Measurements from ENCODE around the gene SLITRK4. TPM values are rescaled to one million over a fixed set of nuclear protein-coding genes. Genes with fewer than 3 reads are reported as not detected.

Gene SLITRK4
- total and polyA plus RNA-seq, 2 experiments from 2014 or later: 2.9 to 6.0 TPM

DNA sequence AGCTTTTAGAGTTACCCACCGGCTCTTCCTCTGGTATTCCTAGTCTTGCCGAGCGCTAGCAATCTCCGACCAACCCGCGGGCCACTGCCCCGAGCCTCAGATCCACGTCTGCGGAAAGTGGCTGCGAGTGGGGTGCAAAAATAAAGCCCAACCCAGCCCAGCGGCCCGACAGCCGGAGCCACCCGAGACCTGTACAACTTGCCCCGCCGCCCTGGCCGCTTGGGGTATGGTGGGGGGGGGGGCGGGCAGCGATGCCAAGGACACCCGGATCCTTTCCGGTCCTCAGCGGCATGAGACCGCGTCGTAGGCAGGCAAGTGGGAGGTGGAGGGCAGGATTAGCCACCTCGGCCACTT, 1.6 kb downstream of the SLITRK4 start:
- no peaks in the 10 kb centered on the region for H4K20me1 ChIP-seq (replicated peaks; ENCODE audit: insufficient read depth)
- no peaks in the 10 kb centered on the region for H3F3A ChIP-seq (replicated peaks; ENCODE audit: low read depth)
- no peaks in the 10 kb centered on the region for H3K79me2 ChIP-seq (replicated peaks; ENCODE audit: insufficient read depth)
- peak overlapping the region; percentile 77 for H3K4me2 ChIP-seq
- H3K27me3 Mint-ChIP-seq (ENCODE audit: insufficient read depth, low read depth, poor library complexity): peaks cover 6% of the 10 kb centered on the region
- peak overlapping the region; percentile 77; the same call in 2 of the 3 replicates for H3K4me3 Mint-ChIP-seq
- no peaks in the 10 kb centered on the region for H3K36me3 ChIP-seq (ENCODE audit: insufficient read depth)
- H2AFZ ChIP-seq: peak overlapping the region; percentile 28; the same call in 1 of the 2 replicates
- ATAC-seq (no peak), DNase-seq (ENCODE audit: low spot score) (no peak)
- no peak overlapping the region for H3K27ac ChIP-seq (ENCODE audit: low read depth)
- H3K9me3 Mint-ChIP-seq: peaks cover 36% of the 10 kb centered on the region
- TF ChIP-seq, protein P1, sequence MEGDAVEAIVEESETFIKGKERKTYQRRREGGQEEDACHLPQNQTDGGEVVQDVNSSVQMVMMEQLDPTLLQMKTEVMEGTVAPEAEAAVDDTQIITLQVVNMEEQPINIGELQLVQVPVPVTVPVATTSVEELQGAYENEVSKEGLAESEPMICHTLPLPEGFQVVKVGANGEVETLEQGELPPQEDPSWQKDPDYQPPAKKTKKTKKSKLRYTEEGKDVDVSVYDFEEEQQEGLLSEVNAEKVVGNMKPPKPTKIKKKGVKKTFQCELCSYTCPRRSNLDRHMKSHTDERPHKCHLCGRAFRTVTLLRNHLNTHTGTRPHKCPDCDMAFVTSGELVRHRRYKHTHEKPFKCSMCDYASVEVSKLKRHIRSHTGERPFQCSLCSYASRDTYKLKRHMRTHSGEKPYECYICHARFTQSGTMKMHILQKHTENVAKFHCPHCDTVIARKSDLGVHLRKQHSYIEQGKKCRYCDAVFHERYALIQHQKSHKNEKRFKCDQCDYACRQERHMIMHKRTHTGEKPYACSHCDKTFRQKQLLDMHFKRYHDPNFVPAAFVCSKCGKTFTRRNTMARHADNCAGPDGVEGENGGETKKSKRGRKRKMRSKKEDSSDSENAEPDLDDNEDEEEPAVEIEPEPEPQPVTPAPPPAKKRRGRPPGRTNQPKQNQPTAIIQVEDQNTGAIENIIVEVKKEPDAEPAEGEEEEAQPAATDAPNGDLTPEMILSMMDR (conservative IDR thresholded peaks at IDR 0.05; ENCODE audit: low read depth in 2 of 2): no peak
- peaks cover 9% of the 10 kb centered on the region for H3K4me1 ChIP-seq (ENCODE audit: insufficient read depth)
- peak overlapping the region; percentile 63 for H3K4me3 ChIP-seq
- no peak overlapping the region for H3K27ac Mint-ChIP-seq
- H3K9me2 ChIP-seq (ENCODE audit: insufficient read depth): no peaks in the 10 kb centered on the region
- H3K36me3 Mint-ChIP-seq (ENCODE audit: low read depth): peaks cover 2% of the 10 kb centered on the region; the same call in 2 of the 3 replicates
- peaks cover 24% of the 10 kb centered on the region for H3K27me3 ChIP-seq (ENCODE audit: insufficient read depth)
- H3K4me1 Mint-ChIP-seq: peaks cover 9% of the 10 kb centered on the region; the same call in 1 of the 3 replicates

- H3K36me3 ChIP-seq (ENCODE audit: insufficient read depth): no peaks in the 10 kb centered on the region
- Mint-ChIP-seq H3K4me1 (peaks cover 9% of the 10 kb centered on the region; the same call in 1 of the 3 replicates), H3K27me3 (ENCODE audit: insufficient read depth, low read depth, poor library complexity) (peaks cover 6% of the 10 kb centered on the region), H3K4me3 (peak overlapping the region; percentile 78), H3K9me3 (peaks cover 41% of the 10 kb centered on the region), H3K27ac (no peak overlapping the region), H3K36me3 (ENCODE audit: low read depth) (peaks cover 2% of the 10 kb centered on the region; the same call in 2 of the 3 replicates)
- H3K4me1 ChIP-seq (ENCODE audit: insufficient read depth): peaks cover 9% of the 10 kb centered on the region
- H3K4me2 ChIP-seq: peak overlapping the region; percentile 77
- peak; percentile 37 for ATAC-seq
- H3K27me3 ChIP-seq (ENCODE audit: insufficient read depth): peaks cover 24% of the 10 kb centered on the region
- H3K9me2 ChIP-seq (ENCODE audit: insufficient read depth): no peaks in the 10 kb centered on the region
- H3F3A ChIP-seq (replicated peaks; ENCODE audit: low read depth): no peaks in the 10 kb centered on the region
- H2AFZ ChIP-seq: peak overlapping the region; percentile 28; the same call in 1 of the 2 replicates
- H3K79me2 ChIP-seq (replicated peaks; ENCODE audit: insufficient read depth): no peaks in the 10 kb centered on the region
- no peak for TF ChIP-seq EZH2phosphoT487 (IDR thresholded peaks at IDR 0.05; ENCODE audit: unreplicated experiment)
- no peak for TF ChIP-seq ZNF114 (CRISPR knock-in tag; IDR thresholded peaks at IDR 0.05)
- TF ChIP-seq ZNF331 (CRISPR knock-in tag; IDR thresholded peaks at IDR 0.05; ENCODE audit: low read depth): no peak
- TF ChIP-seq, protein P2, sequence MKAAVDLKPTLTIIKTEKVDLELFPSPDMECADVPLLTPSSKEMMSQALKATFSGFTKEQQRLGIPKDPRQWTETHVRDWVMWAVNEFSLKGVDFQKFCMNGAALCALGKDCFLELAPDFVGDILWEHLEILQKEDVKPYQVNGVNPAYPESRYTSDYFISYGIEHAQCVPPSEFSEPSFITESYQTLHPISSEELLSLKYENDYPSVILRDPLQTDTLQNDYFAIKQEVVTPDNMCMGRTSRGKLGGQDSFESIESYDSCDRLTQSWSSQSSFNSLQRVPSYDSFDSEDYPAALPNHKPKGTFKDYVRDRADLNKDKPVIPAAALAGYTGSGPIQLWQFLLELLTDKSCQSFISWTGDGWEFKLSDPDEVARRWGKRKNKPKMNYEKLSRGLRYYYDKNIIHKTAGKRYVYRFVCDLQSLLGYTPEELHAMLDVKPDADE (IDR thresholded peaks at IDR 0.05): no peak
- no peak overlapping the region for H3K27ac ChIP-seq (ENCODE audit: low read depth)
- peak overlapping the region; percentile 63 for H3K4me3 ChIP-seq
- DNase-seq (ENCODE audit: low spot score): peak; percentile 25
- H4K20me1 ChIP-seq (replicated peaks; ENCODE audit: insufficient read depth): no peaks in the 10 kb centered on the region
Observed at GRCh38 chrX:143633461-143634308, 2.2 kb downstream of the SLITRK4 start.
